Measurements from ENCODE around the gene FOXD1. TPM values are rescaled to one million over a fixed set of nuclear protein-coding genes. Genes with fewer than 3 reads are reported as not detected.
"Not testable (repeated sequence)": the region's sequence is repeated elsewhere in the genome, so short reads cannot be mapped to it uniquely, and the experiment has no call there.

The FOXD1 gene
- total RNA-seq (2012; rRNA removed), result 9.0 and 9.6 TPM in 2 replicates

GRCh38 chr5:73448463-73449136 lies at the start of gene FOXD1:
FOXD1 (minus strand) TSS chr5:73448777; CDS start chr5:73448362, 415 bp downstream.
- H3K36me3 ChIP-seq (ENCODE audit: insufficient read depth, low read length), result peaks cover 4% of the 10 kb centered on the region
- H3K27me3 ChIP-seq (ENCODE audit: control insufficient read depth, insufficient read depth, low read length), result peaks cover 44% of the 10 kb centered on the region
- peak within 1 kb of the TSS; percentile 96 for H3K4me2 ChIP-seq (ENCODE audit: low read length)
- peaks cover 13% of the 10 kb centered on the region for H3K4me1 ChIP-seq (ENCODE audit: control insufficient read depth, insufficient read depth, low read length)
- peak within 1 kb of the TSS; percentile 89 for H3K9ac ChIP-seq (ENCODE audit: low read depth, low read length)
- no peaks in the 10 kb centered on the region for H3K9me3 ChIP-seq (replicated peaks; ENCODE audit: low read length)
- peak within 1 kb of the TSS; percentile 80 for H3K4me3 ChIP-seq (ENCODE audit: low read length)

DNA sequence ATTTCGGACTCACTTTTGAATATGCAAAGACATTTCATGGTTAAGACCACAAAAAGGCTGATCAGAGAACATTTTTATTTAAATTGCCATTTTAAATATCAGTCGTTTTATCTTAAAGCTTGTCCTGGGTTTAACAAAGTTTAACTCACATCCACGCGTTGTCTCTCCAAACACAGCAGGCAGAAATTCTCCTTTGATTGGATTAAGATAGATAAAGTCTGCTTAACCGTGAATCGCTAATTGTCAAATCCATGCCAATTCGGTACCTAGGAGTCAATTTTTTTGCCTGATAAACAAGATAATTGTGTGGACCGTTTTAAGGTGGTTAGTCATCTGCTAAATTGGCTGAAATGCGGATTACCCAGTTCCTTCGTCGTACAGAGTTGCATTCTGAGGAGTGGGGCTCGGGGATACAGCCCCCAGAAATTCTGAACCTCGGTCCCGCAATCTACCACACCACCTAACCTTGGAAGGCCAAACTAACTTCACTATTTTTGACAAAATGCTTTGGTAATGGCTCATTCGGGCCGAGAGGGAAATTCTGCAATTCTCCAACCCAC lies 49.0 kb upstream of the FOXD1 start:
- Histone ChIP-seq H3K9ac (ENCODE audit: low read depth, low read length) (peak overlapping the region; percentile 99), H3K4me1 (ENCODE audit: control insufficient read depth, insufficient read depth, low read length) (peaks cover 23% of the 10 kb centered on the region), H3K9me3 (replicated peaks; ENCODE audit: low read length) (no peaks in the 10 kb centered on the region), H3K36me3 (ENCODE audit: insufficient read depth, low read length) (peaks cover 27% of the 10 kb centered on the region), H3K4me2 (ENCODE audit: low read length) (peak overlapping the region; percentile 84), H3K27me3 (ENCODE audit: control insufficient read depth, insufficient read depth, low read length) (no peaks in the 10 kb centered on the region), H3K4me3 (ENCODE audit: low read length) (peak overlapping the region; percentile 93)

DNA sequence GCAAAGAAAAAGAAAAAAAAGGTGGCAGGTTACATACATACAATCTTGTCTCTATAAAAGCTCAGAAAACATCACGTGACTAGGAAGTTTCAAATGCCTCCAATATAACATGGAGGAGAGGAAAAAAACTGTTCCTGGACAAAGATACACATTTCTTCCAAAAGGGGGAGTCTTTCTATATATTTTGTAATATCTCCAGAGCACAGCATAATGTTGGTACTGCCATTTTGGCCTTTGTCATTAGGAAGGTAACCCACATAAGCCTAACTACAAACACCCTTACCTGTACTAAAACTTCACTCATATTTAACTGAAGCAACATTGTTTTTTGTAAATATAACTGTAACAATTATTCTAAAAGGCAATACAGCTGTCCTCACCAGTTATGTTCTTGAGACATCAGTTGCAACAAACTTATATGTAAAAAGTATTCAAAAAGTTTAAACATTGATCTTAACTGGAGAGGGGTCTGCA lies 48.4 kb upstream of the FOXD1 start:
- H3K27me3 ChIP-seq (ENCODE audit: control insufficient read depth, insufficient read depth, low read length), result no peaks in the 10 kb centered on the region
- peaks cover 21% of the 10 kb centered on the region for H3K36me3 ChIP-seq (ENCODE audit: insufficient read depth, low read length)
- peak overlapping the region; percentile 84 for H3K4me2 ChIP-seq (ENCODE audit: low read length)
- H3K4me1 ChIP-seq (ENCODE audit: control insufficient read depth, insufficient read depth, low read length), result peaks cover 23% of the 10 kb centered on the region
- H3K9me3 ChIP-seq (replicated peaks; ENCODE audit: low read length), result no peaks in the 10 kb centered on the region
- H3K4me3 ChIP-seq (ENCODE audit: low read length), result no peak overlapping the region
- H3K9ac ChIP-seq (ENCODE audit: low read depth, low read length), result no peak overlapping the region

DNA sequence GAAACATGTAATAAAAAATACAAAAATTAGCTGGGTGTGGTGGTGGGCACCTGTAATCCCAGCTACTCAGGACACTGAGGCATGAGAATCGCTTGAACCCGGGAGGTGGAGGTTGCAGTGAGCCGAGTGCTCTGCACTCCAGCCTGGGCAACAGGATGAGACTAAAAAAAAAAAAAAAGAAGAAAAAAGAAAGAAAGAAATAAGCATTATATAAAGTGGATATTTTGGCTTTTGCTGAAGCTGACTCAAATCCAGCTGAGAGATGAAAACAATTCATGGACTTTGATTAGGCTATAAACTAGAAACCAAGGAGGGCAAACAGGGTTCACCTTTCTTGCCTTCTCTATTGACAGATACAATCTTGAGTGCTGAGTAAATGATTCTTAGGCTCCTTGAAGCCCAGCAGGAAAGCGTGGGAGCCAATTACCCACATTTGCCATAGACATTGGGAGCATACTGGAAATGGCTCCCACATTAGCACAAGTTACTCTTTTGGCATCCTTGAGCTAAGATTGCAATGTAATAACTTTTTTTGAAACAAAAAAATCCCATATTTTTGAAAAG lies 47.3 kb upstream of the FOXD1 start:
- no peak overlapping the region for H3K9ac ChIP-seq (ENCODE audit: low read depth, low read length)
- H3K36me3 ChIP-seq (ENCODE audit: insufficient read depth, low read length), result peaks cover 14% of the 10 kb centered on the region
- H3K9me3 ChIP-seq (replicated peaks; ENCODE audit: low read length), result no peaks in the 10 kb centered on the region
- H3K4me1 ChIP-seq (ENCODE audit: control insufficient read depth, insufficient read depth, low read length), result peaks cover 19% of the 10 kb centered on the region
- H3K4me3 ChIP-seq (ENCODE audit: low read length), result no peak overlapping the region
- H3K27me3 ChIP-seq (ENCODE audit: control insufficient read depth, insufficient read depth, low read length), result peaks cover 3% of the 10 kb centered on the region
- H3K4me2 ChIP-seq (ENCODE audit: low read length), result no peak overlapping the region

- Histone ChIP-seq H3K36me3 (ENCODE audit: insufficient read depth, low read length) (peaks cover 4% of the 10 kb centered on the region), H3K9ac (ENCODE audit: low read depth, low read length) (no peak overlapping the region), H3K4me3 (ENCODE audit: low read length) (no peak overlapping the region), H3K27me3 (ENCODE audit: control insufficient read depth, insufficient read depth, low read length) (peaks cover 3% of the 10 kb centered on the region), H3K4me2 (ENCODE audit: low read length) (no peak overlapping the region), H3K9me3 (replicated peaks; ENCODE audit: low read length) (no peaks in the 10 kb centered on the region), H3K4me1 (ENCODE audit: control insufficient read depth, insufficient read depth, low read length) (peaks cover 8% of the 10 kb centered on the region)
Measured at GRCh38 chr5:73494721-73495120, 46.1 kb upstream of the FOXD1 start.

GRCh38 chr5:73493421-73493820 lies 44.8 kb upstream of the FOXD1 start:
- Histone ChIP-seq H3K36me3 (ENCODE audit: insufficient read depth, low read length) (no peaks in the 10 kb centered on the region), H3K4me1 (ENCODE audit: control insufficient read depth, insufficient read depth, low read length) (peaks cover 7% of the 10 kb centered on the region), H3K27me3 (ENCODE audit: control insufficient read depth, insufficient read depth, low read length) (peaks cover 3% of the 10 kb centered on the region), H3K4me3 (ENCODE audit: low read length) (no peak overlapping the region), H3K4me2 (ENCODE audit: low read length) (no peak overlapping the region), H3K9ac (ENCODE audit: low read depth, low read length) (no peak overlapping the region), H3K9me3 (replicated peaks; ENCODE audit: low read length) (no peaks in the 10 kb centered on the region)

DNA sequence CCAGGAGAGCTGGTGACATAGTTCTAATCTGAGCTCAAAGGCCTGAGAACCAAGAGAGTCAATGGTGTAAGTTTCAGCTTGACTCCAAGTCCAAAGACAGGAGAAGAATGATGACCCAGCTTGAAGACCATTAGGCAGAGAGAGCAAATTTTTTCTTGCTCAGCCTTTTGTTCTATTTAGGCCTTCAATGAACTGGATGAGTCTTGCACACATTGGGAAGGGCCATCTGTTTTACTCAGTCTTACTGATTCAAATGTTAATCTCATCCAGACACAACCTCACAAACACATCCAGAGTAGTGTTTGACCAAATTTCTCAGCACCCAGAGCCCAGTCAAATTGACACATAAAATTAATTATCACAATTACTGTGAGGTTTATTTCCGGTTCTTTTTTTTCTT lies 42.6 kb upstream of the FOXD1 start:
- Histone ChIP-seq H3K9me3 (replicated peaks; ENCODE audit: low read length) (no peaks in the 10 kb centered on the region), H3K27me3 (ENCODE audit: control insufficient read depth, insufficient read depth, low read length) (peaks cover 18% of the 10 kb centered on the region)

GRCh38 chr5:73490088-73490487 lies 41.5 kb upstream of the FOXD1 start:
- Histone ChIP-seq H3K4me3 (ENCODE audit: low read length) (no peak overlapping the region), H3K4me2 (ENCODE audit: low read length) (no peak overlapping the region), H3K27me3 (ENCODE audit: control insufficient read depth, insufficient read depth, low read length) (peaks cover 18% of the 10 kb centered on the region), H3K4me1 (ENCODE audit: control insufficient read depth, insufficient read depth, low read length) (no peaks in the 10 kb centered on the region), H3K36me3 (ENCODE audit: insufficient read depth, low read length) (no peaks in the 10 kb centered on the region), H3K9ac (ENCODE audit: low read depth, low read length) (no peak overlapping the region), H3K9me3 (replicated peaks; ENCODE audit: low read length) (no peaks in the 10 kb centered on the region)

More for the DNA sequence above, 42.6 kb upstream of the FOXD1 start:
- no peak overlapping the region for H3K4me3 ChIP-seq (ENCODE audit: low read length)
- no peaks in the 10 kb centered on the region for H3K4me1 ChIP-seq (ENCODE audit: control insufficient read depth, insufficient read depth, low read length)
- H3K36me3 ChIP-seq (ENCODE audit: insufficient read depth, low read length), result no peaks in the 10 kb centered on the region
- no peak overlapping the region for H3K4me2 ChIP-seq (ENCODE audit: low read length)
- H3K9ac ChIP-seq (ENCODE audit: low read depth, low read length), result no peak overlapping the region

- no peaks in the 10 kb centered on the region for H3K4me1 ChIP-seq (ENCODE audit: control insufficient read depth, insufficient read depth, low read length)
- H3K36me3 ChIP-seq (ENCODE audit: insufficient read depth, low read length), result no peaks in the 10 kb centered on the region
- H3K9ac ChIP-seq (ENCODE audit: low read depth, low read length), result no peak overlapping the region
- H3K4me3 ChIP-seq (ENCODE audit: low read length), result no peak overlapping the region
- no peak overlapping the region for H3K4me2 ChIP-seq (ENCODE audit: low read length)
- peaks cover 18% of the 10 kb centered on the region for H3K27me3 ChIP-seq (ENCODE audit: control insufficient read depth, insufficient read depth, low read length)
- H3K9me3 ChIP-seq (replicated peaks; ENCODE audit: low read length), result no peaks in the 10 kb centered on the region
Measured at GRCh38 chr5:73488806-73489205, 40.2 kb upstream of the FOXD1 start.

GRCh38 chr5:73487815-73488214 lies 39.2 kb upstream of the FOXD1 start:
- H3K9ac ChIP-seq (ENCODE audit: low read depth, low read length), result no peak overlapping the region
- H3K9me3 ChIP-seq (replicated peaks; ENCODE audit: low read length), result no peaks in the 10 kb centered on the region
- peaks cover 18% of the 10 kb centered on the region for H3K27me3 ChIP-seq (ENCODE audit: control insufficient read depth, insufficient read depth, low read length)
- H3K4me1 ChIP-seq (ENCODE audit: control insufficient read depth, insufficient read depth, low read length), result no peaks in the 10 kb centered on the region
- H3K36me3 ChIP-seq (ENCODE audit: insufficient read depth, low read length), result no peaks in the 10 kb centered on the region
- no peak overlapping the region for H3K4me3 ChIP-seq (ENCODE audit: low read length)
- H3K4me2 ChIP-seq (ENCODE audit: low read length), result no peak overlapping the region

GRCh38 chr5:73487257-73487656 lies 38.7 kb upstream of the FOXD1 start:
- H3K4me1 ChIP-seq (ENCODE audit: control insufficient read depth, insufficient read depth, low read length); H3K9ac ChIP-seq (ENCODE audit: low read depth, low read length); H3K4me2 ChIP-seq (ENCODE audit: low read length); H3K4me3 ChIP-seq (ENCODE audit: low read length); H3K9me3 ChIP-seq (replicated peaks; ENCODE audit: low read length); H3K36me3 ChIP-seq (ENCODE audit: insufficient read depth, low read length): not testable (repeated sequence)
- peaks cover 18% of the 10 kb centered on the region for H3K27me3 ChIP-seq (ENCODE audit: control insufficient read depth, insufficient read depth, low read length)

All from skeletal muscle satellite cell (primary cell).